Astrocyte (in vitro differentiated cells and primary cell): Measurements from ENCODE around the gene PRKD1. TPM values are rescaled to one million over a fixed set of nuclear protein-coding genes. Genes with fewer than 3 reads are reported as not detected.

ENCODE experiments used
- DNase-seq: peaks from one replicate; pipeline ENCODE4 v3.0.0-alpha.2; 2010; ENCODE audit warnings: low read depth
- FAIRE-seq: peaks from 2 replicates; lab custom pipeline; 2011; peaks lifted over from hg19 to GRCh38; lab: Jason Lieb, UNC
- H2AFZ ChIP-seq: 2 replicates; pipeline ENCODE4 v1.6.0; 2012; ENCODE audit warnings: low read depth, low read length, inconsistent platforms
- H3K27ac ChIP-seq: 2 replicates; pipeline ENCODE4 v1.5.1; 2011; ENCODE audit warnings: low read depth, low read length, inconsistent platforms
- H3K27me3 ChIP-seq: 2 replicates; pipeline ENCODE4 v1.6.0; 2011; ENCODE audit warnings: low read length, inconsistent platforms; ENCODE audit not compliant: insufficient read depth
- H3K36me3 ChIP-seq: 2 replicates; pipeline ENCODE4 v1.5.1; 2011; ENCODE audit warnings: low read length, inconsistent platforms; ENCODE audit not compliant: insufficient read depth
- H3K4me1 ChIP-seq: 2 replicates; pipeline ENCODE4 v1.5.1; 2011; ENCODE audit warnings: low read length, inconsistent platforms; ENCODE audit not compliant: insufficient read depth
- H3K4me2 ChIP-seq: 2 replicates; pipeline ENCODE4 v1.6.0; 2012; ENCODE audit warnings: low read length, inconsistent platforms
- H3K4me3 ChIP-seq: 2 replicates; pipeline ENCODE4 v1.5.1; 2011; ENCODE audit warnings: low read depth, mild to moderate bottlenecking, low read length, inconsistent platforms; ENCODE audit not compliant: insufficient read depth
- H3K79me2 ChIP-seq: 2 replicates; pipeline ENCODE4 v1.6.0; 2012; ENCODE audit warnings: mild to moderate bottlenecking, low read length, inconsistent platforms; ENCODE audit not compliant: insufficient read depth
- H3K9ac ChIP-seq: 2 replicates; pipeline ENCODE4 v1.6.0; 2012; ENCODE audit warnings: mild to moderate bottlenecking, low read length, inconsistent platforms
- H3K9me3 ChIP-seq: 2 replicates; pipeline ENCODE4 v1.5.1; 2012; ENCODE audit warnings: low read depth, mild to moderate bottlenecking, low read length, inconsistent platforms; ENCODE audit not compliant: insufficient read depth
- H4K20me1 ChIP-seq: 2 replicates; pipeline ENCODE4 v1.6.0; 2012; ENCODE audit warnings: low read length, inconsistent platforms; ENCODE audit not compliant: insufficient read depth
- H3K27ac Mint-ChIP-seq: one replicate; pipeline ENCODE4 v1.8.0; 2021; ENCODE audit warnings: mild to moderate bottlenecking, mixed read lengths; ENCODE audit not compliant: unreplicated experiment
- H3K27me3 Mint-ChIP-seq: one replicate; pipeline ENCODE4 v1.8.0; 2021; ENCODE audit warnings: low read depth, mixed read lengths; ENCODE audit not compliant: unreplicated experiment
- H3K36me3 Mint-ChIP-seq: one replicate; pipeline ENCODE4 v1.8.0; 2021; ENCODE audit warnings: low read depth, mixed read lengths; ENCODE audit not compliant: unreplicated experiment
- H3K4me1 Mint-ChIP-seq: one replicate; pipeline ENCODE4 v1.8.0; 2021; ENCODE audit warnings: low read depth, mixed read lengths; ENCODE audit not compliant: unreplicated experiment
- H3K4me3 Mint-ChIP-seq: one replicate; pipeline ENCODE4 v1.8.0; 2021; ENCODE audit warnings: mild to moderate bottlenecking, moderate library complexity, mixed read lengths; ENCODE audit not compliant: unreplicated experiment
- H3K9me3 Mint-ChIP-seq: one replicate; pipeline ENCODE4 v1.8.0; 2021; ENCODE audit warnings: mild to moderate bottlenecking, mixed read lengths; ENCODE audit not compliant: unreplicated experiment
- CTCF ChIP-seq: IDR thresholded peaks from 2 replicates; pipeline ENCODE4 v1.5.1; 2011; ENCODE audit warnings: low read depth, mild to moderate bottlenecking, inconsistent platforms, low read length, moderate library complexity; ENCODE audit not compliant: insufficient read depth
- EZH2 ChIP-seq: IDR thresholded peaks from 2 replicates; pipeline ENCODE4 v1.6.1; 2012; ENCODE audit warnings: mild to moderate bottlenecking, low read length, inconsistent platforms; ENCODE audit not compliant: insufficient read depth
- total RNA-seq: library from RNA; stranded (reverse); gene quantifications from 2 replicates; pipeline ENCODE4 v1.2.1, GENCODE V29; 2021

The PRKD1 gene
- total RNA-seq, 1 donor from 2014 or later, result 5.9 TPM

- Histone ChIP-seq H3K9me3 (no peaks in the 10 kb centered on the region), H3K27me3 (no peaks in the 10 kb centered on the region), H4K20me1 (no peaks in the 10 kb centered on the region), H3K27ac (no peak overlapping the region), H3K36me3 (no peaks in the 10 kb centered on the region), H3K4me3 (no peak overlapping the region), H3K9ac (no peak overlapping the region), H3K4me1 (peaks cover 8% of the 10 kb centered on the region), H3K79me2 (no peaks in the 10 kb centered on the region), H3K4me2 (no peak overlapping the region), H2AFZ (no peak overlapping the region)
- Mint-ChIP-seq H3K4me3 (no peak overlapping the region), H3K9me3 (no peaks in the 10 kb centered on the region), H3K4me1 (no peaks in the 10 kb centered on the region), H3K27ac (no peak overlapping the region), H3K36me3 (no peaks in the 10 kb centered on the region), H3K27me3 (no peaks in the 10 kb centered on the region)
- TF ChIP-seq CTCF, result no peak
- no peak for TF ChIP-seq EZH2
- FAIRE-seq (no peak), DNase-seq (no peak)
Measured at GRCh38 chr14:29743531-29743930, 184.1 kb downstream of the PRKD1 start.

GRCh38 chr14:29741909-29742401, 185.7 kb downstream of the PRKD1 start:
- peak overlapping the region; percentile 1 for H3K9ac ChIP-seq
- DNase-seq (peak; percentile 84), FAIRE-seq (peak; percentile 60)
- H3K4me3 ChIP-seq, result no peak overlapping the region
- H3K9me3 ChIP-seq, result no peaks in the 10 kb centered on the region
- Mint-ChIP-seq H3K4me1 (peaks cover 1% of the 10 kb centered on the region), H3K9me3 (no peaks in the 10 kb centered on the region), H3K36me3 (no peaks in the 10 kb centered on the region), H3K4me3 (no peak overlapping the region), H3K27me3 (no peaks in the 10 kb centered on the region), H3K27ac (no peak overlapping the region)
- H3K79me2 ChIP-seq, result no peaks in the 10 kb centered on the region
- TF ChIP-seq EZH2 (no peak), CTCF (no peak)
- H3K27me3 ChIP-seq, result no peaks in the 10 kb centered on the region
- H3K36me3 ChIP-seq, result no peaks in the 10 kb centered on the region
- peak overlapping the region; percentile 67 for H3K4me2 ChIP-seq
- H3K4me1 ChIP-seq, result peaks cover 8% of the 10 kb centered on the region
- no peaks in the 10 kb centered on the region for H4K20me1 ChIP-seq
- H3K27ac ChIP-seq, result peak overlapping the region; percentile 26
- H2AFZ ChIP-seq, result no peak overlapping the region

GRCh38 chr14:29740491-29740890, 187.2 kb downstream of the PRKD1 start:
- Histone ChIP-seq H3K36me3 (no peaks in the 10 kb centered on the region), H3K9me3 (no peaks in the 10 kb centered on the region), H3K4me1 (peaks cover 8% of the 10 kb centered on the region), H4K20me1 (no peaks in the 10 kb centered on the region), H3K79me2 (no peaks in the 10 kb centered on the region), H3K4me3 (no peak overlapping the region), H3K27ac (no peak overlapping the region), H3K9ac (no peak overlapping the region), H3K27me3 (no peaks in the 10 kb centered on the region), H3K4me2 (no peak overlapping the region), H2AFZ (no peak overlapping the region)
- Mint-ChIP-seq H3K36me3 (no peaks in the 10 kb centered on the region), H3K27me3 (no peaks in the 10 kb centered on the region), H3K27ac (no peak overlapping the region), H3K4me1 (peaks cover 1% of the 10 kb centered on the region), H3K4me3 (no peak overlapping the region), H3K9me3 (no peaks in the 10 kb centered on the region)
- DNase-seq, result no peak
- TF ChIP-seq EZH2 (no peak), CTCF (no peak)
- no peak for FAIRE-seq
